AML-193 (cell line): ENCODE results near the gene IL16.
"Not testable (repeated sequence)": the region's sequence is repeated elsewhere in the genome, so short reads cannot be mapped to it uniquely, and the experiment has no call there.

Experiments used
- DNase-seq, 2 experiments: peaks; one replicate each; lab custom pipeline; 2025; lab: John Stamatoyannopoulos, UW

IL16 gene

DNA sequence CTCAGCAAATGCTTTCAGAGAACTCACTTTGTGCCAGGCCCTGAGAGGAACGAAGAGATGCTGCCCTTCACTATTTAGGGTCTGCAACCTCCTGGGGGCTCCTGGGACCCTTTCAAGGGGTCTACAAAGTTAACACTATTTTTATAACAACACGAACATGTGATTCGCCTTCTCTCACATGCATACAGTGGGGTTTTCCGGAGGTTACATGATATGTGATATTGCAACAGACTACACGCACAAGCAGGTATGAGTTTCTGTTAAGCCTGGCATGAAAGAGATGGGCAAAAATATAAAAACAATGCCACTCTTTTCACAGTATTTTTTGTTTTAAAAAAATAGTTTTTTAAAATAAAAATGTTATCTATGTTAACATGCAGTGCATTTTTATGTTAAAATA, 117.0 kb downstream of the IL16 start:
- DNase-seq: no peak

GRCh38 chr15:81314378-81314777, 117.7 kb downstream of the IL16 start:
- no peak for DNase-seq

DNA sequence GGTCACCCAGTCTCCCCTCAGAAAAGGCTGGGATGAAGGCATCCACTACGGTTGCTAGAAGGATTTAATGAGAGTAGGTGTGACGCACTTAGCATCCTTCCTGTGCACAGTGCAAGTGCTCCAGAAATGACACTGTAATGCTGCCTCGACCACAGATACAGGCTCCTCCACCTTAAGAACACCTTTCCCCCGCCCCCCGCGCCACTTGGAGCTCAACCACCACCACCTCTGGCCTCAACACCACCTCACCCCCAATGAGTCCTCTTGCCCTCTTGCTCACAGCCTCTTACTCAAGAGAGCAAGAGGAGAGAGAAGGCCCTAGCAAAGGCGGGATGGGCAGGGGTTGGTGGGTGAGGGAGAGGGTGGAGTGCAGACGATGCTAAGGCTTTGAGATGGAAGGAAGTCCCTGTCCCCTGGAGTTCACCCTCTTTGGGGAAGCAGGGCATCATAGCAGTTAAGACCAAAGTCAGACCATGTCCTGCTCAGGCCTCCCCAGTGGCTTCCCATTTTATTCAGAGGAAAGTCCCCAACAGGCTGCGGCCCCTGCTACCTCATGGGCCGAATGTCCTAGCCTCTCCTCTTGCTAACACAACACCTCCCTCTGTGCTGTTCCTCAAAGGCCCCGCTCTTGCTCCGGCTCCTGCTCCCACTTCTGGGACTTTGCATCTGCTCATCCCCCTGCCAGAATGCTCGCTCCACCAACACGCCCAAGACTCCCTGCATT, 118.9 kb downstream of the IL16 start:
- DNase-seq: no peak

DNA sequence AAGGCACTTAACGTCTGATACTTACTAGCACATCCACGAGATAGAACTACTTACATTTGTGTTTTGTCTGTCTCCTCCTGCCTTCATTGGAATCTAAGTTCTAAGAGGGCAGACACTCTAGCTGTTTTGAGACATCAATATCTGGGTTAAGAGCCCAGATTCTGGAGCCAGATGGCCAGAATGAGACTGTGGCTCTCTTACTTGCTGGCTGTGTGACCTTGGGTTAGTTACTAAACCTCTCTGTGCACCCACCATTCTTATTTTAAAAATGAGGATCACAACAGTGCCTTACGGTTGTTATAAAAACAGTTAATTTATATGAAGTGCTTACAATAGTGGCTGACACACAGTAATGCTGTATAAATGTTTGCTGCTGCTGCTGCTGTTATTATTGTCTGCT, 119.6 kb downstream of the IL16 start:
- no peak for DNase-seq

DNA sequence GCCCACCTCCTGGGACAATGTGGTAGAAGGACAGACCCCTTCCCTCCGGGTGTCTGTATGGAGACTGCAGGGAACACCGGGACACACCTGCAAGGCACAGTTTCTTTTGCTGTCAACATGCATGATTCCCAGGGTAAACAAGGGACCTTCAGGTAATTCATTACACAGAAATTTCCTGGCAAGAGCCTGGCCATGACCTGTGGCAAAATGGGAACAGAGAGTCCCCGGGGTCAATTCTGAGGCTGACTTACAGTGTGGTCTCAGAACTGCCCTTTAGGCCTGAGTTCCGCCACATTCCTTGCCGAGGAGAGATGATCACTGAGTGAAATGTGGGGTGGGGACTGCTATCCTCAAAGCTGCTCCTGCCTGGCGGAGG, 121.0 kb downstream of the IL16 start:
- DNase-seq: no peak

DNA sequence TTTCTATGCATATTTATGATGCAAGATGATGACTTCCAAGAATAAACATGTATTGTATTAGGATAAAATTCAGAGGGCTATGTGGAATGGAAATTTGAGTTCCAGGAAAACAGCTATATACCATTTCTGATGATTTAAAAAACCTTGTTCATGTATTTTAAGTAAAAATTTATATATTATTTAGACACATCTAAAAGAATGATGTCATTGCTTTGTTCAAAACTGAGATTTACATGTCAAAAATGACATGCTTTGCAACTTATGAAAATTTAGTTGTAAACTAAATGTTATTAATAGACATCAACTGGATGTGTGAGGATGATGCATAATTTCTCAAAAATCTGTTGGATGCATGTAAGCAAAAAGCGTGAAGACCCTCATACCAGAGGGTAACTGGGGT, 125.0 kb downstream of the IL16 start:
- no peak for DNase-seq

DNA sequence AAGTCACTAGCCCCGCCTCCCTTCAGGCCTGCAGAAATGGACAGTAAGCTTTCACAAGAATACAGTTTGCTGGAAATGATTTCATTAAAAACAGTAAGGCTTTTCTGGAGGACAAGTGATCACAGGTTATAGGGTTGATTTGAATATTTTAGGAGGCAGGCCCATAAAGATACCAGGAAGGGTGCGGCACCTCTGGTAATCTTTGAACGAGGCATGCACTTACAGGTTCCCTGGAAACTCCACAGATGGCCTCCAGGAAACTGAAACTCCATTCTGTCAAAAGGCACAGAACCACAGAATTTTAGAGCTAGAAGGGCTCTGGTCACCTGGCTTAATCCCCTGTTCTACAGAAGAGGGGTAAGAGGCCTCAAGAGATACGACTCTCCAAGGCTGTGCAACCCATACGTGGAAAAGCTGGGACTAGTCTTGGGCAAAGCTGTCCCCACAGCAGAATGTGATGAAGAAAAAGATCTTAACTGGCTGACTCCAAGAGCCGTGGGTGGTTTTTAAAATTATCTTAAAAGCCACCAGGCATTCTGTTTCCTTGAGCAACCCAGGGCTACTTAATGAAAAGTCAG, 126.1 kb downstream of the IL16 start:
- no peak for DNase-seq

DNA sequence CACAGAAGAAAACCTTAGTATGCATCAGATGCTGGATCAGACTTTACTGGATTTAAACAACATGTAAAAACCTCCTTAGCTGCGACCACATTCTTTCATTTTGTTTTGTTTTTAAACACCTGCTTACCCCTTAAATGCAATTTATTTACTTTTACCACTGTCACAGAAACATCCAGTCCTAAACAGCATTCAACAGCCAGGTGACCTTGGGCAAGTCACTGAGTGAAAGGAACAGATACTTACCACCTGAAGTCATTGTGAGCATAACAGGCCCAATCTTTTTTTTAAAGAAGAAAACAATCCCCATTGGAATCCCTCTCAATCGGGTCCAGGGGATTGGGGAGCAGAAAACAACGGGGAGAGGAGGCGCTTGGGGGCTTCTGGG, 126.9 kb downstream of the IL16 start:
- DNase-seq: no peak

GRCh38 chr15:81323944-81324881, 127.5 kb downstream of the IL16 start, which contains the start of gene STARD5:
TSS of gene STARD5 (minus strand) at chr15:81324141. CDS start at chr15:81324099, 42 bp downstream.
- DNase-seq: peak; percentile 93

DNA sequence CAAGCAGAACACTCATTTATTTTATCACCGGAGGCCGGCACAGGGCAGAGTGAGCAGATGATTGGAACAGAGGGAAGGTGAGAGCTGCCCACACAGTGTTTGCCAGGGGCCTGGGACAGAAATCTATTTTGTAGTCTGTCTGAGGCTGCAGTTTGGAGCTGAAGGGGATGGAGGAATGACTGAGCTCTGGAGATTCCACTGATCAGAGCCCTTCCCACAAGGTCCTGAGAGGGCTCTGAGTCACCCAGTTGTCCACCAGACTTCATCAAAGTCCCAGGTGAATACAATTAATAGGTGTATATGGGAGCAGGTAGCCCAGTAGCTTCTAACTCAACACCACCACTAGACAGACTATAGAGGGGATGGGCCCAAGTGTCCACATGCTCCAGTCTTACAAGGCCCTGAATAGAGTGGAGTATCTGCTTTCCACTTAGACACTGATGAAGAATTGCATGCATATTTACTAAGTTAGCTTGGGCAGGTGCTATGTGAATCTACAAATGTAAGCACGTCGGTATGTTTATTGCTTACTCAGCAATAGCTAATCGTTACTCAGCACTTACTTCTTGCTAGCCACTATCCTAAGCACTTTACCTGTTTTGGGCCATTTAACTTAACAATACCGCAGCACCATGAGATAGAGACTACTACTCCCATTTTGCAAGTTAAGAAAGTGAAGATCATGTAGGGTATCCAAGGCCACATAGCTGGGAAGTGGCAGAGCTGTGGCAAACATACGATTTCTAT, 130.0 kb downstream of the IL16 start:
- DNase-seq: no peak

GRCh38 chr15:81327516-81327915, 130.8 kb downstream of the IL16 start:
- peak in 1 of 2 experiments; percentile 15 for DNase-seq

- DNase-seq: no peak
Measured at GRCh38 chr15:81329446-81329845, 132.8 kb downstream of the IL16 start.

GRCh38 chr15:81330366-81331090, 133.8 kb downstream of the IL16 start:
- no peak for DNase-seq

GRCh38 chr15:81331141-81331540, 134.5 kb downstream of the IL16 start:
- not testable (repeated sequence) for DNase-seq

DNA sequence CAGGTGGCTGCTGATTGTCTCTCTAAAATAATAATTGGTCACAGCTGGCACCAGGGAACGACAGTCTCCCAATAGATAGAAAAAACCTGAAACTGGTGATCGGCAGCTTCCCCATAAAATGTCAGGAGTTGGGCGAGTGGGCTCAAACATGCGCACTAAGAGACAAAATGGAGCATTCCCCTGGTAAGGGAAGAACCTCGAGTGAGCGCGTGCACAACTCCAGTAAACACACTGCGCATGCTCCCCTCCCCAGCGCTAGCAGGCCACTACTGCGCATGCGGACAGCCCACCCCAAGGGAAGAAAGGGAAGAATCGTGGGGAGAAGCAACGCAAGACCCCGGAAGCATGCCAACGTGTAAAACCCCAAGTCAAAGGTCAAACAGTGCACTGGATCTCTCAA, 134.9 kb downstream of the IL16 start:
- no peak for DNase-seq

DNA sequence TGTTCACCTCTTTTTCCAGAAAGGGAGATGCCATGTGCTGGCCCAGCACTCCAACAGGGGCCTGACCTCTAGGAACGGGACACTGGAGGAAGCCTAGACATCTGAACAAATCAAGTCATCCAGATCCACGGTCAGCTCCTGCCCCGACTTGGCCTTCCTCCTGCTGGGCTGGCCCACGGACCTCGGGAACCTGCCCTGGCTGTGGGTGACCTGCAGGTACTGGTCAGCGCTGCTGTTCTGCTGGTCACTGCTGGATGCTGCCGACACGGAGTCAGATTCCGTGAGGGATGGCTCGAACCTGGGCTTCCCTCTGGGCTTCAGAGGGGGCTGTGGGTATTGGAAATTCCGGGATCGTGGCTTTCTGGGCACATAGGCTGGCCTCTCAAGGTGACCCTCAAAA, 135.6 kb downstream of the IL16 start:
- DNase-seq: no peak

DNA sequence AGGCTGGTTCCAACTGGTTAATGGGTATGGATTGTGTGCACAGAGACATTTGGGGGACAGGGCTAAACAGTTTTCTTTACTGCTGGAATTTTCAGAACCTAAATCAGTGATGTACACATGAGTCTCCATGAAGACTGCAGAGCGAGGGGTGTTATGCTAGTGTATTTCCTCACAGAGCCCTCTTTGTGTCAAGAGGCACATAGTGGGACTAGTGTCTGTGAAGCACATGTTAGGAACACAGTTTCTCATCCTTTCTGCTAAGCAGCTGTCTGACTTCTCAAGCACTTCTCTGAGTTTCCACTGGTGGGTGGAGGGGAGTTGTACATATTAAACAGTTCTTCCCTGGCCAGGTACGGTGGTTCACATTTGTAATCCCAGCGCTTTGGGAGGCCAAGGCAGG, 136.7 kb downstream of the IL16 start:
- DNase-seq: no peak

DNA sequence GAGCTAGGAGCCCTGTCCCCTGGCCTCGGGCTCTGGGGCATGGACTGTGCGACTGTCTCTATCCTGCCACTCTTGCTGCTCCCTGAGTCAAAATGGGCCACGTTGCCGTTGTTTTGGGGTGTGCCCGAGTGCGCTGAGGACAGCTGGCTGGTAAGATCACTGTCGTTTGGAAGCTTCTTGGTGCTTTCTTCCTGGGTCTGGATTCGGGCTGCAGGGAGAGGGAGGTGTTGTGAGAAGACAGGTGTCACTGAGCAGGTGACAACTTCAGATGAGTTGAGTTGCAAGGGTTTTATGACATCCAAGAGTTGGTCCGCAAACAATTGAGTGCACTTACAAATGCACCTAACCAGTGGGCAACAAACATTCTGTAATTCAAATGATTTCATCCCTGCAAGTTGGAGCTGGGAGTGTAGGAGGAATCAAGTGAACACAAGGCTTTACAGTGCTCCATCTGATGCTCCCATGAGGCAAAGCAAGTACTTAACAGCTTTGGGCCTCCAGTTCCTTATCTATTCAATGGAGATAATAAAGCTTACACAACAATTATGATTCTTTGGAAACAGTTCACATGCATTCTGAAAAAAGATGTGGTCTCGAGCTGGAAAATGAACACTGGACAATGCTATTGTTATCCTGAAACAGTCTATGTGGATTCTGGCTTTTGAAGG, 138.2 kb downstream of the IL16 start:
- DNase-seq: no peak

DNA sequence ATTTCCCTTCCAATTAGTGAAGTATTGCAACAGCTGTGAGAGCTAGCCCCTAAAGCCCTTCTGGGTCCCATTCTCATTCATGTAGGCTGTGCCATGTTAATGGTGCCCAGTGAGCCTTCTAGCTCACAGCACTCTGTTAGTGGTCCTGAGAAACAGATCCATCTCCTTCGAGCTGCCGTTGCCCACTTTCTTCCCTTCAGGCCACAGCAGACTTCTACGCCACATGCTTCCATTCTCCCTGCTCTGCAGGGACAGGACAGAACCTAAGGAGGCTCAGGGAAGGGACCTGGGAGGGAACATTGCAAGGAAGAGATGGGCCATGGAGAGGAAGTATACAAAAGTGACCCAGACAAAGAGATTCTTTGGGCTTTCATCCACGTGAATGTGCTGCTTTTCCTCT, 139.0 kb downstream of the IL16 start:
- no peak for DNase-seq

DNA sequence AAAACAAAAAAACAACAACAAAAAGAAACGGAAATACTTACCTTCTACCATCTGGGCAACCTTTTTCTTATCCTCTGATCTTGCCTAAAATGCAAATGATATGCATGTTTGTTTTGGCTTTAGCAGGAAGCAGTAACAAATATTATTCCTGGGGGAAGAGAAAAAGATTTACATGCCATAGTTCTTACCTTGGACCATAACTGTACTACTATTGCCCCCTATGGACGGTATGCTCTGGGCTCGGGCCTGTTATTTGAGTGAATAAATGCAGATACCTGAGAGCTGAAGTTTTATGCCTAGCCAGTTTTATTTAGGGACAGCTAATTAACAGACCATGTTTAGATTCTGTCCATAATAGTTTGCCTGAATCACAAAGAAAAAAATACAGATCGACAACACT, 139.9 kb downstream of the IL16 start:
- peak; percentile 8 to 14 for DNase-seq

GRCh38 chr15:81337241-81337640, 140.6 kb downstream of the IL16 start:
- DNase-seq: no peak
